ENCODE data around the gene CLEC4E. TPM values are rescaled to one million over a fixed set of nuclear protein-coding genes. Genes with fewer than 3 reads are reported as not detected.
"Not testable (repeated sequence)": the region's sequence is repeated elsewhere in the genome, so short reads cannot be mapped to it uniquely, and the experiment has no call there.

CLEC4E gene
- total RNA-seq, result 10 to 100 TPM in 2 of 4 donors, 1 to 10 TPM in 2; 4.1 to 27.9 (median 9.9) TPM

- TF ChIP-seq, protein P1, sequence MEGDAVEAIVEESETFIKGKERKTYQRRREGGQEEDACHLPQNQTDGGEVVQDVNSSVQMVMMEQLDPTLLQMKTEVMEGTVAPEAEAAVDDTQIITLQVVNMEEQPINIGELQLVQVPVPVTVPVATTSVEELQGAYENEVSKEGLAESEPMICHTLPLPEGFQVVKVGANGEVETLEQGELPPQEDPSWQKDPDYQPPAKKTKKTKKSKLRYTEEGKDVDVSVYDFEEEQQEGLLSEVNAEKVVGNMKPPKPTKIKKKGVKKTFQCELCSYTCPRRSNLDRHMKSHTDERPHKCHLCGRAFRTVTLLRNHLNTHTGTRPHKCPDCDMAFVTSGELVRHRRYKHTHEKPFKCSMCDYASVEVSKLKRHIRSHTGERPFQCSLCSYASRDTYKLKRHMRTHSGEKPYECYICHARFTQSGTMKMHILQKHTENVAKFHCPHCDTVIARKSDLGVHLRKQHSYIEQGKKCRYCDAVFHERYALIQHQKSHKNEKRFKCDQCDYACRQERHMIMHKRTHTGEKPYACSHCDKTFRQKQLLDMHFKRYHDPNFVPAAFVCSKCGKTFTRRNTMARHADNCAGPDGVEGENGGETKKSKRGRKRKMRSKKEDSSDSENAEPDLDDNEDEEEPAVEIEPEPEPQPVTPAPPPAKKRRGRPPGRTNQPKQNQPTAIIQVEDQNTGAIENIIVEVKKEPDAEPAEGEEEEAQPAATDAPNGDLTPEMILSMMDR (IDR thresholded peaks at IDR 0.05; ENCODE audit: low read depth), result not testable (repeated sequence)
Observed at GRCh38 chr12:8540831-8541230, at the start of gene CLEC4E. CLEC4E (minus strand) TSS chr12:8540905; CDS start chr12:8540797, 108 bp downstream.

GRCh38 chr12:8589679-8590078, 49.0 kb upstream of the CLEC4E start:
- TF ChIP-seq, protein P1 (IDR thresholded peaks at IDR 0.05; ENCODE audit: low read depth), result no peak

GRCh38 chr12:8584004-8584403, 43.3 kb upstream of the CLEC4E start:
- TF ChIP-seq, protein P1 (IDR thresholded peaks at IDR 0.05; ENCODE audit: low read depth), result no peak

- TF ChIP-seq, protein P1 (IDR thresholded peaks at IDR 0.05; ENCODE audit: low read depth), result no peak
Observed at GRCh38 chr12:8581098-8581784, 40.5 kb upstream of the CLEC4E start.

DNA sequence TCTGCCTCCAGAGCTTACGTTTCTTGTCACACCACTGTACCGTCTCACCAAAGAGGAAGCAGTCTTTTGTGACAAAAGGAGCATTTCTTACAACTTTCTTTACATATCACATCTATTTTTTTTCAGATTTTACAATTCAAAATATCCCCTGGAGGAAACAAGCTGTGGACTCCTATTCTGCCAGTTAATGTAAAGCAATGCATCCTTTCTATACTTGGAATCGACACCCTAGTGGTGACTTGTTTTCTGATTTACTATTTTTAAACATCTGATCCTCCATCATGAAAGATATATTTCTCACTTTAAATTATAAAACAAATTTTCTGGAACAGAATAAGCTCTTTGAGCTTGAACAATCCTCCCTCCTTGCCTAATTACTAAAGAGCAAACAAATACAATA, 37.2 kb upstream of the CLEC4E start:
- TF ChIP-seq, protein P1 (IDR thresholded peaks at IDR 0.05; ENCODE audit: low read depth), result no peak

DNA sequence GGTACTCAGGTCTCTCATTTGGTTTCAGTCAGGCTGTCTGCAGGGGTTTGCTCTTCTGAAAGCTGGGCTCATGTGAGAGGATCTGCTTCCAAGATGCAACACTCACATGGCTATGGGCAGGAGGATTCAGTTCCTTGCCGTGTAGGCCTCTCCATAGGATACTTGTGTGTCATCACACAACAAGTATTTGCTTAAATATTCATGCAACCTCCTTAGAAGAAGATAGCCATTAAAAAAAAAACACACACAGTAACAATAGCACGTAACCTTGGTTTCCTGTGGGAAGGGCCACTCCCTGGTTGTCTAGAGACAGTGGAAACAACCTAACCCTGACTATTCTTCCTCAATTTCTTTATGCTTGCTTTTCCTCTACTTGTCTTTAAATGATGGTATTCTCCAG, 31.8 kb upstream of the CLEC4E start:
- TF ChIP-seq, protein P1 (IDR thresholded peaks at IDR 0.05; ENCODE audit: low read depth), result no peak

DNA sequence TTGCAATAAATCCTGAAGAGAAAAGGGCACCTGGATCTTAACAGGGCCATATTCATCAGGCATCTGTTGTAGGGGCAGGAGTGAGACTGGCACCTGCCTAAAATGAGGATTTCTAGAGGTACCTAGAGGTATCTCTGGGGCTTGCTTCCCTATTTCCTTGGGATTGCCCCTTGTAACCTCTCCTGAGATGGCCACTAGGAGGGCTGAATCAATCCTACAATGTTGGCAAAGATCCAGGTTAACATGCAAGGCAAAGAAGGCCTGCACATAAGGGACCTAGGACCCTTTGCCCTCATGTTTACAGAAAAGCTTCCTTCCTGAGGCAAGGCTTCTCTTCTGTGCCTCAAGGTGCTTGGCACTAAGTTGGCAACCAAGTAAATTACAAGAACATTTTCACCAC, 25.8 kb upstream of the CLEC4E start:
- TF ChIP-seq, protein P1 (IDR thresholded peaks at IDR 0.05; ENCODE audit: low read depth), result no peak

All from subcutaneous adipose tissue (tissue), 4 donors.